Body of pancreas (tissue), 4 donors: ENCODE results near the gene ABI3.
"Not testable (repeated sequence)": the region's sequence is repeated elsewhere in the genome, so short reads cannot be mapped to it uniquely, and the experiment has no call there.

Source experiments
- POLR2A ChIP-seq, 3 donors: fragments of 450-650 bp; IDR thresholded peaks; one replicate each; pipeline ENCODE4 v1.6.1; 2016; ENCODE audit warnings: antibody characterized with exemption in 3 of 3, mild to moderate bottlenecking in 2 of 3
- TF ChIP-seq, protein P1 (sequence below), 7 experiments: fragments of 450-650 bp in 4 of 7; fragments of 200-600 bp in 3 of 7; sonication (generic) in 3 of 7; IDR thresholded peaks; one replicate each; pipeline ENCODE4 v1.5.1; 2016 to 2019; ENCODE audit warnings: antibody characterized with exemption in 7 of 7

DNA sequence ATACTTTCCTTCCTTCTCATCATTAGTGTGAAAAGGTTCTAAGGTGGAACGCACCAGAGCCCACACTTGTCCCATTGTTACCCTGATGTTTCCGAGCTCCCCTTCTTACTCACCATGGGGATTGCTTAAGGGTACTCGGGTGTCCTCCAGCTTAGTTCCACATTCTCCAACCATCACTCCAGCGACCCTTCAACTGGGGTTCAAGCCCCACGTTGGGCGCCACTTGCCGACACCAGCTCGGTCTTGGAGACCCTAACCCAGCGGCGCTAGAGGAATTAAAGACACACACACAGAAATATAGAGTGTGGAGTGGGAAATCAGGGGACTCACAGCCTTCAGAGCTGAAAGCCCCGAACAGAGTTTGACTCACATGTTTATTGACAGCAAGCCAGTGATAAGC, 34.5 kb upstream of the ABI3 start:
- TF ChIP-seq, protein P1, sequence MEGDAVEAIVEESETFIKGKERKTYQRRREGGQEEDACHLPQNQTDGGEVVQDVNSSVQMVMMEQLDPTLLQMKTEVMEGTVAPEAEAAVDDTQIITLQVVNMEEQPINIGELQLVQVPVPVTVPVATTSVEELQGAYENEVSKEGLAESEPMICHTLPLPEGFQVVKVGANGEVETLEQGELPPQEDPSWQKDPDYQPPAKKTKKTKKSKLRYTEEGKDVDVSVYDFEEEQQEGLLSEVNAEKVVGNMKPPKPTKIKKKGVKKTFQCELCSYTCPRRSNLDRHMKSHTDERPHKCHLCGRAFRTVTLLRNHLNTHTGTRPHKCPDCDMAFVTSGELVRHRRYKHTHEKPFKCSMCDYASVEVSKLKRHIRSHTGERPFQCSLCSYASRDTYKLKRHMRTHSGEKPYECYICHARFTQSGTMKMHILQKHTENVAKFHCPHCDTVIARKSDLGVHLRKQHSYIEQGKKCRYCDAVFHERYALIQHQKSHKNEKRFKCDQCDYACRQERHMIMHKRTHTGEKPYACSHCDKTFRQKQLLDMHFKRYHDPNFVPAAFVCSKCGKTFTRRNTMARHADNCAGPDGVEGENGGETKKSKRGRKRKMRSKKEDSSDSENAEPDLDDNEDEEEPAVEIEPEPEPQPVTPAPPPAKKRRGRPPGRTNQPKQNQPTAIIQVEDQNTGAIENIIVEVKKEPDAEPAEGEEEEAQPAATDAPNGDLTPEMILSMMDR (IDR thresholded peaks at IDR 0.05), result not testable (repeated sequence)
- TF ChIP-seq POLR2A (IDR thresholded peaks at IDR 0.05), result not testable (repeated sequence)
